H1 (cell line): ENCODE results near the gene MYH11. TPM values are rescaled to one million over a fixed set of nuclear protein-coding genes. Genes with fewer than 3 reads are reported as not detected.

Source experiments
- polyA plus RNA-seq, 7 experiments: library from polyadenylated mRNA; depleted of rRNA in 3 of 7; stranded (reverse) in 5 of 7; unstranded in 2 of 7; fragments of >200 nt in 5 of 7; fragments of 200-250 nt in 2 of 7; gene quantifications; 1 replicate in 5 of 7; 2 replicates in 1 of 7; 4 replicates in 1 of 7; pipeline versions ENCODE4 v1.2.1 to v1.2.3, GENCODE V29; 2011 to 2013; ENCODE audit warnings: missing spikeins in 2 of 7, mixed read lengths in 2 of 7
- total RNA-seq: library from RNA; stranded (reverse); fragmentation: NEBNext Ultra II Directional; extraction: Animal tissue kit (Norgen Biotek cat#: 25700); gene quantifications from 2 replicates; pipeline ENCODE4 v1.2.1, GENCODE V29; 2021
- TF ChIP-seq, protein P1 (sequence below), 3 experiments: IDR thresholded peaks; 1 replicate in 2 of 3; 2 replicates in 1 of 3; pipeline versions ENCODE4 v1.5.1 to v1.6.1; 2011; ENCODE audit warnings: low read length in 3 of 3, mild to moderate bottlenecking in 3 of 3, inconsistent platforms in 2 of 3, low read depth in 1 of 3, moderate library complexity in 1 of 3; ENCODE audit not compliant: insufficient read depth in 1 of 3; ENCODE audit errors: control extremely low read depth in 1 of 3

Gene MYH11
- total and polyA plus RNA-seq, 2 of the 8 experiments (the other 6 are each of a cell fraction or from before 2014, with no cell fraction given) = 0.11 to 0.78 TPM

DNA sequence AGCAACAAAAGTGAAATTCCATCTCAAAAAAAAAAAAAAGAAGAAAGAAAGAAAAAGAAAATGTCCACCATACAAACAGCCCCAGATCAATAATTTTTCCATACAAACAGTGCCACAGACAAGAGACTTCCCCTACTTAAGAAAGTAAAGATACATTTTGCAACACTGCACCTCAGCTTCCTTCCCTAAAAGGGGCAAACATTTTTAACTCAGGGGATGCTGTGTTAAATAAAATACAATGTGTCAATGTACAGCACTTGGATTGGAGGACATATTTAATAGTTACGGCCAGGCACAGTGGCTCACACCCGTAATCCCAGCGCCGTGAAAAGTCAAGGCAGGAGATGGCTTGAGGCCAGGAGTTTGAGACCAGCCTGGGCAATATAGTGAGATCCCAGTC, 22.3 kb downstream of the MYH11 start (continued):
- TF ChIP-seq, protein P1, sequence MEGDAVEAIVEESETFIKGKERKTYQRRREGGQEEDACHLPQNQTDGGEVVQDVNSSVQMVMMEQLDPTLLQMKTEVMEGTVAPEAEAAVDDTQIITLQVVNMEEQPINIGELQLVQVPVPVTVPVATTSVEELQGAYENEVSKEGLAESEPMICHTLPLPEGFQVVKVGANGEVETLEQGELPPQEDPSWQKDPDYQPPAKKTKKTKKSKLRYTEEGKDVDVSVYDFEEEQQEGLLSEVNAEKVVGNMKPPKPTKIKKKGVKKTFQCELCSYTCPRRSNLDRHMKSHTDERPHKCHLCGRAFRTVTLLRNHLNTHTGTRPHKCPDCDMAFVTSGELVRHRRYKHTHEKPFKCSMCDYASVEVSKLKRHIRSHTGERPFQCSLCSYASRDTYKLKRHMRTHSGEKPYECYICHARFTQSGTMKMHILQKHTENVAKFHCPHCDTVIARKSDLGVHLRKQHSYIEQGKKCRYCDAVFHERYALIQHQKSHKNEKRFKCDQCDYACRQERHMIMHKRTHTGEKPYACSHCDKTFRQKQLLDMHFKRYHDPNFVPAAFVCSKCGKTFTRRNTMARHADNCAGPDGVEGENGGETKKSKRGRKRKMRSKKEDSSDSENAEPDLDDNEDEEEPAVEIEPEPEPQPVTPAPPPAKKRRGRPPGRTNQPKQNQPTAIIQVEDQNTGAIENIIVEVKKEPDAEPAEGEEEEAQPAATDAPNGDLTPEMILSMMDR (IDR thresholded peaks at IDR 0.05; ENCODE audit: control extremely low read depth in 1 of 3, insufficient read depth in 1 of 3, low read depth in 1 of 3, low read length in 3 of 3) = no peak
